Fibroblast of lung (primary cell): ENCODE data around the gene PTGER4.

Experiments
- EZH2 ChIP-seq: IDR thresholded peaks from 2 replicates; pipeline ENCODE4 v1.5.1; 2012; ENCODE audit warnings: low read length, control low read depth, mild to moderate bottlenecking; ENCODE audit errors: missing control alignments
- TF ChIP-seq, protein P1 (sequence below), 2 donors: IDR thresholded peaks in 1 of 2; conservative IDR thresholded peaks in 1 of 2; 1 replicate in 1 of 2; 2 replicates in 1 of 2; pipeline ENCODE4 v1.5.1; 2011 to 2012; ENCODE audit warnings: low read length in 2 of 2, control low read depth in 1 of 2, inconsistent platforms in 1 of 2, low read depth in 1 of 2, mild to moderate bottlenecking in 1 of 2

GRCh38 chr5:40648150-40648549 is 31.6 kb upstream of the PTGER4 start:
- TF ChIP-seq, protein P1, sequence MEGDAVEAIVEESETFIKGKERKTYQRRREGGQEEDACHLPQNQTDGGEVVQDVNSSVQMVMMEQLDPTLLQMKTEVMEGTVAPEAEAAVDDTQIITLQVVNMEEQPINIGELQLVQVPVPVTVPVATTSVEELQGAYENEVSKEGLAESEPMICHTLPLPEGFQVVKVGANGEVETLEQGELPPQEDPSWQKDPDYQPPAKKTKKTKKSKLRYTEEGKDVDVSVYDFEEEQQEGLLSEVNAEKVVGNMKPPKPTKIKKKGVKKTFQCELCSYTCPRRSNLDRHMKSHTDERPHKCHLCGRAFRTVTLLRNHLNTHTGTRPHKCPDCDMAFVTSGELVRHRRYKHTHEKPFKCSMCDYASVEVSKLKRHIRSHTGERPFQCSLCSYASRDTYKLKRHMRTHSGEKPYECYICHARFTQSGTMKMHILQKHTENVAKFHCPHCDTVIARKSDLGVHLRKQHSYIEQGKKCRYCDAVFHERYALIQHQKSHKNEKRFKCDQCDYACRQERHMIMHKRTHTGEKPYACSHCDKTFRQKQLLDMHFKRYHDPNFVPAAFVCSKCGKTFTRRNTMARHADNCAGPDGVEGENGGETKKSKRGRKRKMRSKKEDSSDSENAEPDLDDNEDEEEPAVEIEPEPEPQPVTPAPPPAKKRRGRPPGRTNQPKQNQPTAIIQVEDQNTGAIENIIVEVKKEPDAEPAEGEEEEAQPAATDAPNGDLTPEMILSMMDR (conservative IDR thresholded peaks at IDR 0.05 in 1 of 2, IDR thresholded peaks at IDR 0.05 in 1 of 2; ENCODE audit: low read depth in 1 of 2, low read length in 2 of 2): no peak
- TF ChIP-seq EZH2: no peak
